GM21447 (cell line): ENCODE data around the gene SLC12A8.
"Not testable (repeated sequence)": the region's sequence is repeated elsewhere in the genome, so short reads cannot be mapped to it uniquely, and the experiment has no call there.

ENCODE experiments used
- ATAC-seq: cut with Tn5 transposase; IDR thresholded peaks from one replicate; pipeline ENCODE4 v1.9.1; 2021; ENCODE audit not compliant: unreplicated experiment

Gene SLC12A8

GRCh38 chr3:125116311-125117080 lies 96.1 kb downstream of the SLC12A8 start:
- ATAC-seq = no peak

DNA sequence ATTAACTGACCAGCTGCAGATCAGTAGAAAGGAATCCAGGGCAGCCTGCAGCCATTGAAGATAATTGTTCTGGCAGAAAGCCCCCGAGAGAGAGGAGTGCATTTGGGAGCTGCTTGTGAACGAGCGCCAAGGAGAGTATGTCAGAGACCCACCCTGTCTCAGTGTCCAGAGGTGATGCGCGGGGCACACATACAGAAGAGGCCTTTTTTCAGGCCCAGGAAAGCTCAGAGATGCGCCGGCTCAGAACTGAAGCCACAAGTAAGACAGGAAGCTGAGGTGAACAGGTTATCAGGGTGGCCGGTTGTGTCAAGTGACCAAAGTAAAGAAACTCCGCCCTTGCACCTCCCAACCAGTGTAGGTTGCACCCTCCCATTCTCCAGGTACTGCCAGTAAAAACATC lies 96.9 kb downstream of the SLC12A8 start:
- ATAC-seq = no peak

GRCh38 chr3:125112981-125113380 lies 99.6 kb downstream of the SLC12A8 start:
- ATAC-seq = no peak

DNA sequence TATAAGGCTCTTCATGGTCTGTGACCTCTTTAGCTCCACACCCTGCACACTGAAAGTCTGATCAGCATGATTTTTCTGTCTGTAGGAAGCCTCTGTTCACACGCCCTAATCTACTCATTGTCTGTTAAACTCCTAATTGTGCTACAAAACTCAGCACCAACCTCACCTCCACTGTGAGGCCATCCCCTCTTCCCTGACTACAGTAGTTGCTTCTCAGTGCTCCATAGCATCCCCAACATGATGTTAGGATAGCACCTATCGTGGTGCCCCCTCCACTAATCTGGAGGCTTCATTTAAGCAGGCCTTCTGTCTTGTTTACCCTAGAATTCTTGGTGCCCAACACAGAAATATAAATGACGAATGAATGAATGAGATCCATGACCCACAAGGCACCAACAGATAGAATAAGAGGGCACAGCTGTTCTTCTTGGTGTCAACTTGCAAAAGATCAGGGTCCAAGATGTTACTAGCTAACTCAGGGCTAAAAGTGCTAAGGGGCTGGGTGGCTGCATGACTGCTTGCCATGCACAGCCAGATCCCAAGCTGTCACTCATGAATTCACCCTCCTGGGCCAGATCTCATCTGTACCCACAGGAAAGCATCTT lies 101.6 kb downstream of the SLC12A8 start:
- ATAC-seq = no peak

- no peak for ATAC-seq
These were observed 102.3 kb downstream of the SLC12A8 start for GRCh38 chr3:125110016-125110875.

DNA sequence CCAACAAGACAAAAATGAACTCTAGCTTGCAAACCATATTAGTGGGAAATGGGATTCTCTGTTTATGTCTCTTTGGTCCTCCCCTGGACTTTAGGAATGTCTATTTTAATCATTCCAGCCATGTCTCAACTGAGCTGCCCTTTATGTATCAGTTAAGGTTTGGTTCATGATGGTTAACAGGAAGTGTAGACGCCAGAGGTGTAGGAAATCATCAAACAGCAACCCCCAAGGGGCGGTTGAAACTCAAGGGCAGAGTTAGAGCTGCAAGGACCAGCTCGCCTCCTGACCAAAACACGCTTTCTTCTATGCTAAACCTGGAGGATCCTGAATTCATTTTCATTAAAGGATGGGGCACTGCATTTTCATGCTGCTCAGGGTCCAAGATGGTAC lies 103.0 kb downstream of the SLC12A8 start:
- no peak for ATAC-seq

- no peak for ATAC-seq
These were observed 103.6 kb downstream of the SLC12A8 start for GRCh38 chr3:125108833-125109535.

- ATAC-seq = peak; percentile 44
These were observed 104.5 kb downstream of the SLC12A8 start for GRCh38 chr3:125107861-125108567.

GRCh38 chr3:125107363-125107762 lies 105.2 kb downstream of the SLC12A8 start:
- no peak for ATAC-seq

DNA sequence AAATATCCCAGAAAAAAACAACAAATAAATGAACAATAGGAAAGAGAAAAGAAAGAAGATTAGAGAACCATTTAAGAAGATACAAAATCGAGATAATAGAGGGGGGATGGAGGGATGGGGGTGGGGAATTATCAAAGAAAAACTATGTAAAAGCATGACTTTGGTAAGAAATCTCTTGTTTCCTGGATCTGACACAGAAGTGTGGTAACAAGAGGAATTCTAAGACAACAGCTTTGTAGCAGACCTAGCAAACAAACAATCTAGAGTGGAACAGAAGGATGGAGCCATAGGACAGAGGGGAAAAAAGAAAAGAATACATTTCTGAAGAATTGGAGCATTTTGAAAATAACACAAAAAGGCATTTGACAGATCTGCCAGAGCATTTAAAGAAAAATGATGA lies 107.4 kb downstream of the SLC12A8 start:
- ATAC-seq = no peak

DNA sequence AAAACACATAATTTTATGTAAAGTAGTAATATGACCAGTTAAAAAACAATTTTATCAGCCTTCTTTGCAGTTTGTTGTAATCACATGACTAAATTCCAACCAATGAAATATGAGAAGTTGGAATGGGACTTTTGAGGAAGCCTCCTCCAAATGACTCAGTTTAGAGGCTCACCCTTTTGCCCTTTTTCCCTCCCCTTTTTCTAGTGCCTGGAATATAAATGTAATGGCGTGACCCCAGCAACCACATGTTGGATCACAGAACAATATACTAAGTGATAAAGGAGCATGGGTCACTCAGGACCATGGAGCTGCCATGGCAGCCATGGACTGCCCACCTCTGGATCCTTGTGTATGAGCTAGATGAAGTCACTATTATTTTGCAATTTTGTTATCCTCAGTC lies 107.9 kb downstream of the SLC12A8 start:
- ATAC-seq = no peak

- ATAC-seq = no peak
These were observed 109.1 kb downstream of the SLC12A8 start for GRCh38 chr3:125103406-125103805.

DNA sequence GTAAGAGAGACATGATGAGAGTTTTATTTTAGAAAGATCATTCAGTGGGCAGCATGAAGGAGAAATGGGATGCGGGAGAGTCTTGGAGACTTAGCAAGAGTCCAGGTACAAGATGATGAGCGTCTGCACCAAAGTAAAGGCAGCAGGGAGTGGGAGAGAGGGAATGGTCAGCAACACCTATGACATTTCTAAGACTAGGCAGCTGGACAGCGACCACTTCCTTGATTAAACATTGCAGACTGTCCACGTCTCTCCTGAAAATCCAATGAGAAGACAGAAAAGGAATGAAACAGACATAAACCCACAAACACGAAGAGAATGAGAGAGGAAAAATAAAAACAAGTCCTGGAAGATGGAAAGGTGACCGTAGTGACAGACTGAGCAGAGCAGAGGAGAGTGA lies 110.1 kb downstream of the SLC12A8 start:
- ATAC-seq = no peak

- ATAC-seq = no peak
These were observed 113.8 kb downstream of the SLC12A8 start for GRCh38 chr3:125098611-125099291.

DNA sequence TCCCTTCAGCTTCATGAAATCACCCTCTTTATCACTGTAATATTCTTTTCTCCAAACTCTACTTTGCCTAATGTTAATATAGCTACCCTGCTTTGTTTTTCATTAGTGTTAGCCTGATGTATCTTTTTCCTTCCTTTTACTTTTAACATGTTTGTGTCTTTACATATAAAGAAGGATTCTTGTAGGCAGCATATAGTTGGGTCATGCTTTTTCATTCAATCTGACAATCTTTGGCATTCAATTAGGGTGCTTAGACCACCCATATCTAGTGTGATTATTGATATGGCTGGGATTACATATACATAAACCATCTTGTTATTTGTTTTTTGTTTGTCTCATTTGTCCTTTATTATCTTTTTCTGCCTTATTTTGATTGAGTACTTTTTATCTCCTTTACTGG lies 121.9 kb downstream of the SLC12A8 start:
- ATAC-seq = no peak

DNA sequence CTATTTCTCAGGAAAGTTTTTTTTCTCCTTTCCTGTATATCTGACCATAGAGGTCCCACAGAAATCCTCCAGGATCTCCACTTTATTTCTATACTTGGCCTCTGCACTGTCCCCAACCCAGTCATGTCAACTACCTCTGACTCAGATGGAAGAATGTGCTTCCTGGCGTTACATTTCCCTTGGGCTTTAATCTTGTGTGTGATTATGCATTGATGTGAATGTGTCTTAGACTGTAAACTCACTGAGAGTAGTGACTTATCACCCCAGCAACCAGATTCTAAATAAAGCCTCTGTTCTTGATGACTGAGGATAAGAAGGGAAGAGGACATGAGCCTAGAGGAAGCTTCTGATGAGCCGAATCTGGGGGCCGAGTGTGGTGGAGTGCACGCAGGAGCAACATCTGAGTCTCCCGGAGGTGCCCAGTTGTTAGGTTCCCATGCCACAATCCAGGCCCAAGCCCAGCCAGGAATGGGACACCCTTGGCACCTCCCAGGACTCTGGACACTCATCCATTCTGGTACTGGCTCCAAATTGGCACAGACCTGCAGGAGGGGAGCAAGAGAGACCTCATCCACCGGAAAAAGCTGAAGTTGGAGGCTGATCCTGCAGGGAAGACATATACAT lies 124.7 kb downstream of the SLC12A8 start:
- ATAC-seq = no peak

- ATAC-seq = no peak
These were observed 127.4 kb downstream of the SLC12A8 start for GRCh38 chr3:125085166-125085565.

GRCh38 chr3:125083776-125084175 lies 128.8 kb downstream of the SLC12A8 start:
- no peak for ATAC-seq

DNA sequence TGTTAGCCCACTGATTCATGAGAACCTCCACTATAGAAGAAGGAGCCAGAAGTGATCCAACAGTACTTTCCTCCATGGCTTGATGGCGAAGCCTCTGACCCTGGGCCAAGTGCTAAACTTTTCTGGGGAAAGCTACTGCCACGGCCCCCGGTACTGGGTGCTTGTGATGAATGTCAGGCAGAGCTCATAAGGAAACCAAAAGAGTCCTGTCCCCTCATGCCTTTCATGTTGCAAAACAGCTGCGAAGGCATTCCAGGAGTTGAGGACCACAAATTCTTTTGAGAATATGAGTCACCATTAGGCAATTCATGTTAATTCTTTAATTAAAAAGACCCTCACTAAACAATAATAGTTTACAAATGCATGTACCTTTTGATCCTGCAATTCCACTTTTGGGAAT lies 130.2 kb downstream of the SLC12A8 start:
- not testable (repeated sequence) for ATAC-seq

GRCh38 chr3:125080077-125080476 lies 132.5 kb downstream of the SLC12A8 start:
- no peak for ATAC-seq
